HG02763 (cell line): ENCODE data around the gene TNNI3K.

Experiments
- ATAC-seq: cut with Tn5 transposase; IDR thresholded peaks from one replicate; pipeline ENCODE4 v1.9.1; 2021; ENCODE audit warnings: mild to moderate bottlenecking, moderate library complexity; ENCODE audit not compliant: unreplicated experiment

Gene TNNI3K

DNA sequence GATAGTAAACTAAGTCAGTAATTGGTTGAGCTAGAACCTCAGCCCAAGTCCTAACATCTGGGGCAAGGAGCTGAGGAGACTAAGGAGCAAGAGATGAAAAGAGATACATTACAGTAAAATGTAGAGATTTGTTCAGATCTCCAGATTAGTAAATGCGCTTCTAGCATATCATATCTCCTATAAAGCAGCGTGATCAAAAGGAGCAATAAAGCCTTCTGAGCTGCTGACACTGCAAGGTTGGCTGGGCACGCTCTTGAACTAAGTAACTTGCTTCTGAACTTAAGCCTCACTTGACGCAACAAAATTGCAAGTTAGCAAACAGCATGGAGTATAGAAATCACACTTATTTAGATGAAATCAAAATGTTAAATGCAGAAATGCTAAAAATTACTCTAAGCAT lies 196.3 kb downstream of the TNNI3K start:
- no peak for ATAC-seq

DNA sequence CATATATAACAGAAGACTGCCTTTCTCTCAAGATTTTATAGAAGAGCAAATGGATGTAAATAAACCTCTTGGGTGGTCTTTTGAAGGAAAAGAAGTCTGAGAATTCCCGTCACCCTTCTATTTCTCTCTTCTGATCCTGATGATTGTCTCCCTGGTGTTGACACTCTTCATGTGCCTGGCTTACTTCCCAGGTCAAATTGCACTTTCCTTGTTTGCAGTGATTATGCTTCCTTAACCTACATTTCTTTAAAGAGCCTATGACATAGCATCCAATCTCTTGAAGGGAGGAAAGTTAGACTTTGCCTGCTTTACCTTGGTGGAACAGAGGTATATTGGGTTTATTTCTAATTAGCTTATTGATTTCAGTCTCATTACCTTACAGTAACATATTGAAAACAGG lies 197.1 kb downstream of the TNNI3K start:
- ATAC-seq, result no peak

DNA sequence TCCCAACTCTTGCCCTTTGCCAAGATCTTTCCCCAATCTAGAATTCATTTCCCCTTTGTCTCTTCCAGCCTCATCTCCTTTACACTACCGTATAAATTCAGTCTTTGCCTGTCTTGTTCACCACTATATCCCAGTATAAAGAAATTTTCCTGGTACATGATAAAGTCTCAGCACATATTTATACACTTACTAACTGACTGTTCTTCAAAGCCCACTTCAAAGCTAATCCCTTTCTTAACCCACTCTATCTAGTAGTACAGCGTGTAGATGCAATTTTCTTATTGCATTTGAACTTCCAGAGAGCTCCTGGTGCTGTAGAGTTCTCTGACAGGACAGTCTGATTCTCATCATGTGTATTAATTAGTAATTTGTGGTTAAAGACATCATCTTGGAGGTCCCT lies 199.1 kb downstream of the TNNI3K start:
- ATAC-seq, result no peak

DNA sequence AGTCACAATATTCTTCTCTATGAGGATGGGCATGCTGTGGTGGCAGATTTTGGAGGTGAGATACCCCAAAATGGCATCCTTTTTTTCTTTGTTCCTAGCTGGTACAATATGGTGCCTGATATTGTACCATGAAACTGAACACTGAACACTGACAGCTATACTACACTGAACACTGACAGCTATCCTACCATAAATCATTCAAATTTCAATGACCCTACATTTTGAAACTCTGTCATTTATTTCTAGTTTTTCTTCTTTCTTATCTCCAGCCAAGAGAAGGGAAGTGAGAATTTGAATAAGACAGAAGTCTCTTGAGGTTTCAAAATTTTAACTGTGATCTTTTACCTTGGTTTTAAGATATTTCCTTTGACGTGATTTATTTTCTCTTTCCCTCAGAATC lies 200.9 kb downstream of the TNNI3K start:
- no peak for ATAC-seq

DNA sequence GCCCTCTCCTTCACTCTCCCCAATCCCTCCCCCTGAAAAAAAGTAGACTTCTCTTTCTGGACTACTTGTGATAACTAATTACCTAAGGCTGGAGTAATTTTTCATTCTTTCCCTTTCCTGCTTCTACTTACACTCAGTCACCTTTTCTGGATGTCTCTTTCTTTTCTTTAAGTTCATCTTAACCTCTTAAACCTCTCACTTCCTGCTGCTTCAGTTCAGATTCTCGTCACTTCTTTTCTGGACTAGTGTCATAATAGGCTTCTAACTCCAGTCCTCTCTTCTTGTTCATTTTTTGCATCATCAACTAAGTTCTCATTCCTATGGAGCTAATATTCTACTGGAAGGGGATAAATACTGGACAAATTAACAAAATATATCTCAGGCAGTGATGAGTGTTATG lies 201.8 kb downstream of the TNNI3K start:
- no peak for ATAC-seq

DNA sequence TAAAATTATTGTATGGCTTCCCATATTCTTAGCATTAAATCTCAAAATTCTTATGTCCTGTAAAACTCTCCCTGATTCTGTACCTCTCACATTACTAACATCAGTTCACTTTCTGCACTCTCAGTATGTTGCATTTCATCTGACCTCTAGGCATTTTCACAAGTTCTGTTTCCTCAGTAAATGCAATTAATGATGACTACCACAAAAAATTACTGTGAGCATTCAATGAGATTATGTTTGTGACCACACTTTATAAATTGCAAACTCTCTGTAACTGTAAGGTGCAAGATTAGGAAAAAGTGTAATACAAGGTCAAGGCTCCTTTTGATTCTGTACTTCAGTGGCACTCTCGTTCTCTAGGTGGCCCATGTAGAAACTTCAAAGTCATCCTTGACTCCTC lies 216.8 kb downstream of the TNNI3K start:
- no peak for ATAC-seq

DNA sequence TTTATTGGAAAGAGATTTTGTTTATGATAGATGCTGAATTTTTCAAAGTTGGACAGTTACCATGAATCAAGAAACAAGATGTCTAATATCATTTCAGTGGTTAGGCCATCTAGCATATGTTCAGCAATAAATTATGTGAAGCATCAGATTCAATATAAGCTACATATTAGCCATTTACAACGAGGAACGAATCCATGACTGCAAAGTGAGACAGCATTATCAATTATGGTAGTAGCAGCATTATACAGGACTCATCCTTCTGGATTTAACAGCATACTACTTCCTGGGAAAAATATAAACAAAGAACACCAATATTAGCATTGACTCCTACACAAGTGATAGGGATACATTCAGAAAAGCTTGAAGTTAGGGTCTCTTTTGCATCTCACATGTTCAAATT lies 218.1 kb downstream of the TNNI3K start:
- no peak for ATAC-seq

DNA sequence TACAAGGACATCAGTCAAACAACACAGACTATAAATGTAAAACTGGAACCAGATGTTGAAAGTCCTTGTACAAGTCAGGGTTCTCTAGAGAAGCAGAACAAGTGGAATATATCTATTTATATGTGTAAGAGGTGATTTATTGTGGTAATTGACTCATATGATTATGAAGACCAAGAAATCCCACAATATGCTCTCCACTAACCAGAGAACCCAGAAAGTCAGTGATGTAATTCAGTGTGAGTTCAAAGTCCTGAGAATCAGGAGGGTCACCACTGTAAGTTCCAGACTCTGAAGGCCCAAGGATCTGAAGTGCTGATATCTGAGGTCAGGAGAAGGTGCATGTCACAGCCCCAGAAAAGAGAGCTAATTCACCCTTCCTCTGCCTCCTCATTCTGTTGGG lies 220.2 kb downstream of the TNNI3K start:
- no peak for ATAC-seq

DNA sequence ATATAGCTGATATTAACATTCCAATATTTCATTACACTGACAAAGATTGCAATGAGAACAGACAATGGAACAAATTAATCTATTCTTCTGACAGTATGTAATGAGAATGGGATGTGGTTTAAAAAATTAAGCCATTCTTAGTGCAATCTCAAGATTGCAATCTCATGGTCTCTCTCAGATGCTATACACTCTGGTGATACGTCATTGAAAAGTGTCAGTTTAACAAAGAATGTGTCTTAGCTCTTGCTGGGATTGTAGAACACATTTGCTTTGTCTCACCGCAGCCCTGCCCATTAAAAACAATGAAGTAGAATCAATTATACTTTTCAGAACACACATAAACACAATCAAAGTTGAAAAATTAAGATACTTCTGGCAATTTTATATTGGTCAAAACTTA lies 222.1 kb downstream of the TNNI3K start:
- ATAC-seq, result no peak

DNA sequence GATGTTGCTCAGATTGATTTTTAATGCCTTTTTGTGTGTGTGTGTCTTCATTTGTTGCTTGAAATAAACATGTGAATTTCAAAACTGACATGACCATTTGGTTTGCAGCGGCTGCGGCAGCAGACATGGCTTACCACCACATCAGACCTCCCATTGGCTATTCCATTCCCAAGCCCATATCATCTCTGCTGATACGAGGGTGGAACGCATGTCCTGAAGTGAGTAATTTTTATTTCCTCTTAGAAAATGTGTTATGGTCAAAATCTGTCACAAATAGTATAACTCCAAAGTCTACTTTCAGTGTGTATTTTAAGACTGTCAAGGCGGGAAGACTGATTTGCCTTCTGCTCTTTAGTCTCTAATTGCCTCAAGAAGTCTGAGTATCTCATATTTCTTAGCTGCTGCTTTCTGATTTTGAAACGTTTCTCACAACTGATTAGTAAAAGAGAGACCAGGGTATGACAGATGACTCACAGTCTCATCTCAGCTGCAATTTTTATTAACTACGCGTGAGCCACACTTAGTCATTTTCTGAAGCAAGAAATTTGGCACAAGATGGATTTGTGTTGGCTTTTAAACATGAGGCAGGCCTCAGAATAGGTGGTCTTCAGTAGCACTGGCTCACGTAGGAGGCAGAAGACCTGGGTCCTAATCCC lies 228.3 kb downstream of the TNNI3K start:
- ATAC-seq, result peak; percentile 69

DNA sequence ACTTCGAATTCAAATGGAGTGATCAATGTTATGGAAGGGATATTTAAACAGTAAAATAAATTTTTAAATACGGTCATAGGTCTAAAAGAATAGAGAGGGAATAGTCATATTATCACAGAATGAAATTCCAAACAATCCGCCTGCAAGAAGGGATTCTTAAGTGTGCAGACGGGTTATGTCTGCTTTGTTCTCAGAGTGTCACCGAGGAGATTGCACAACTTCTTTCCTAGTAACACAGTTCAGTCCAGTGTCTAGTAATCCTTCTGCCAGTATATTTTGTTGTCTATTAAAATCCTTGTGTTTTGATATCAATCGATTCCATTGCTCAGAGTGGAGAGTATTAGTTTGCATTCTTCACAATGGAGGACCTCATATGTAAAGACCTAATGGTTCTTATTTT lies 228.8 kb downstream of the TNNI3K start:
- ATAC-seq, result no peak

DNA sequence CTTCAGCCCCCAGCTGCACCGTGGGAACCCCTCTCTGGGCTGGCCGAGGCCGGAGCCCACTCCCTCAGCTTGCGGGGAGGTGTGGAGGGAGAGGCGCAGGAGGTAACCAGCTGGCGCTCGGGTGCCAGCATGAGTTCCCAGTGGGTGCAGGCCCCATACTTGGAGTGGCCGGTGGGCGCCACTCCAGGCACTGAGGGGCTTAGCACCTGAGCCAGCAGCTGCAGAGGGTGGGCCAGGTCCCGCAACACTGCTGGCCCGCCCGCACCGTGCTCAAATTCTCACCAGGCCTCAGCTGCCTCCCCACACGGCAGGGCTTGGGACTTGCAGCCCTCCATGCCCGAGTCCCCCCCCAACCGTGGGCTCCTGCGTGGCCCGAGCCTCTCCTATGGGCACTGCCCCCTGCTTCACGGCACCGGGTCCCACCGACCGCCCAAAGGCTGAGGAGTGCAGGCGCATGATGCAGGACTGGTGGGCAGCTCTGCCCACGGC lies 230.1 kb downstream of the TNNI3K start:
- ATAC-seq, result no peak

DNA sequence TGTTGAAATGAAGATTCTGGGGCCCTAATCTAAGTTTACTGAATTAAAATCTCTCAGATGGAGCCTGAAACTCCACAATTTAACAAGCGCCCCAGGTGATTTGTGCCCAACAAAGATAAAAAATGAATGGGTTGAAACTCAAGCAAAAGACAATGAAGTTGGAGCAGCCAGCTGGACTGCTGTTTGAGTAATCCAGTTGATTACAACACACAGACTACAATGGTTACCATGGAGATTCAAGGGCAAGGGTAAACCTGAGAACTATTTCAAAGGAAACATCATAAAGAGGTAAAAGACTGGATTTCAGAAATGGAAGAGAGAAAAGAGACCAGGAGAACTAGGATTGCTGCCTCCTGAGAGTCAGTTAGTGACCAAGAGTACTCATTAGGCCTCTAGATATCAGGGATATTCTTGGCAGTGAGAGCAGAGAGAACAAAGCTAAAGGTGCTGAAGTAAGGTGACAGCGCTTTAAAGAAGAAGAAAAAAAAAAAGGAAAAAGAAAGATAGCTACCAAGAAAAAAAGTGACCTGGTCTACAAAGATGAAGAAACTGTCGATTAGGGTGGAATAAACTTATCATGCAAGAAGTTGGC lies 232.7 kb downstream of the TNNI3K start:
- no peak for ATAC-seq

DNA sequence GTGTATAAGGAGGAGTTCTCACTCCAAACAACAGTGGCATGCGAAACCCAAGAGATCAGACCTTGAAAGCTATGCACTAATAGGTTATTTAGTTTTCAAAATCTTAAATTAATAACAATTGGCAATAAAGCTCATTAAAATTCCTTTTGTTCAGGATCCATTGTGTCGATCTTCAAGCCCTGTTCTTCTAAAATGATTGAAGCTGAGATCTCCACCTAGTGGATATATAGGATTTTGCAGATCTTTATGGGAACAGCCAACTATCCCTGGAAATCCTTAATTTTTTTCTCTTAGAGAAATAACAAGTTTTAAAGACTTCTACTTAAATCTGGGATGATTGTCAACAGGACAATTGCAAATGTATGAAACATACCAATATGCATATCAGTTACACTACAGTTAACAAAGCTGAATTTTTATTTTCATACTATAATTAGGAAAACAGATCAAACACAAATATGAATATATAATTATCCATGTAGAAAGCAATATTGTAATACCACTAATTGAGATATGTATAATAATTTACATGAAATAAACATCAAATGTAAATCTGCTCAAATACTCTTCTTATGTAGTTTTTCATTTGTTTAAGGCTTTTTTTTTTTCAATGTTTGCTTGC lies 233.9 kb downstream of the TNNI3K start:
- ATAC-seq, result no peak

DNA sequence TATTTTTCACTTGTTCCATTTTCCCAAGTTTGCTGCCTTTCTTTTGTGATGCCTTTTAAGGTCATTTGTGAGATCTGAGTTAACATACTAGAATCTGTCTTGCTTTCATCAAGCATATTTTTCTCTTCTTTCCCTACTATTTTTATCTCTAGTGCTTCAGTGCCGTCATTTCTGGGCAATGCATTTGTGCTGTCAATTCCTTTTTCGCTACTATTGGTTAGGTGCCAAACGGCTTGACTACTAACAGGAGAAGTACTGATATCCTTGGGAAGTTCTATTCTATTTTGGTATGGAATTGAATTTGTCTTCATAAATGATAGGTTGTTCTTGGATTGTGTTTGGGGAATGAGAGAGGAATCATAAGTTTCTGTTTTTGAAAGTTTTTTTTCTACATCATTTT lies 235.1 kb downstream of the TNNI3K start:
- no peak for ATAC-seq

DNA sequence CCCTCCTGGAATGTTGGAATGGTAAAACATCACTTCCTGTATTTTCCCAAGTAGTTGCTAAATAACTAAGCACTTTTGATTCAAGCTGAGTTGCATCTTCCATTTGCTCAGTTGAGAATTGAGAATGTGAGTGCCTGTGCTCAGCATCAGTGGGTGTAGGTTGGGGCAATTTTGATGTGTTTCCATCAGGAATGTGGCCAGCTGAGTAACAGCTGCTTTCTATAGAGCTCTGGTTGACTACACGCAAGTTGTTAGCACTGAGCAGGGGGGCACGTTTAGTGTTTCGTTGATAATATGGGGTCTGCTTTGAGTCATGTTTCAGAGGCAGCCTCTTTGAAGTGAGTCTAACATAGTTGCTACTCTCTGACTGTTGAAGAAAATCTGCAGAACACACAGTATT lies 235.7 kb downstream of the TNNI3K start:
- ATAC-seq, result no peak

DNA sequence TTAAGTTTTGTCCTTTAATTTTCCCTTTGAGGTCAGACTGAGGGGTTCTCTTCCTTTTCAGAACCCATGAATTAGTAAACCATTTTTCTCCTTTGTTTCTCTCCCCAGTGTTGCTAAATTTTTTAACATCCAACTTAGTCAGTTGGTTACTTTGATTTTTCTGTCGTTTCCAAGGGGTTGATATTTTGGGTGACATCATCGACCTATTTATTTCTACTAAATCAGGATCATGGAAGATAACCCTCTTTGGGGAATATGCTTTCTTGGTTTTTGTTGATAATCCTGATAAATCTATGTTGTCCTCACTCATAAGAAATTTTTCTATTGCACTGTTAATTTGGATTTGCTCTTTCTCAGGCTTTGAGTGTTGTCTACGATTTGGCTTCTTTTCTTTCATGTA lies 236.3 kb downstream of the TNNI3K start:
- ATAC-seq, result no peak

DNA sequence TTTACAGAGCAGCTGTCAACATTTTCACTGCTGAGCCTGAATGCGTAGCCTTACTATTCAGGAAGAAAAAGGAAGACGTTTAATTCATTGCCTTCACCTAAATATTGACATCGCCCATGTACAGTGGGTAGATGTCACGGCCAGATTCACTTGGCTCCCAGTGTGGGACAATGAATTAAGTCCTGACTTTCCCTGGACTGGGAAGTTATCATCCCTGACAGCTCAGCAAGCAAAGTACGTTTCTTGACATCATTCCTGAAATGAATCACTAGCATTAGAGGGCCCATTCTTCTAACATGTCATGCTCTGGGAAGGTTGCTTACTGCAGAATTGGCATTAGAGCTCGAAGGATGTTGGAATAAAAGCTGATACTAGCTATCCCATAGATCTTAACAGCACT lies 239.4 kb downstream of the TNNI3K start:
- no peak for ATAC-seq

DNA sequence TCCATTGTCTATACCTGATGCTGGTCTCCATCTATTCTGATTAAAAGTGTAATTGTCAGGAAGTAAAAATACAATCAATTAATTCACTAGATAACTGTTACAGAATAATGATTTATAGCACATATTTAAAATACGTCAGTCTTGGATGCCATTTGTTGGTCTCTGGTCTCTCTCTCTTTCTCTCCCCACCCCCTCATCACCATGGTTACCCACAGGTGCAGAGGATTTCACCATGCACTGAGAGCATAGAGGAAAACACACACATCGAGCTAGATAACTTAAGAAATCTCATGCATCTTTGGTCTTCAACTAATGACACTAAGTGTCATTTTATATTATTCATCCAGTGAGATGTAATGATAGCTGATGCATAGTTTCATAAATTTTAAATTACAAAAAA lies 243.8 kb downstream of the TNNI3K start:
- ATAC-seq, result no peak

DNA sequence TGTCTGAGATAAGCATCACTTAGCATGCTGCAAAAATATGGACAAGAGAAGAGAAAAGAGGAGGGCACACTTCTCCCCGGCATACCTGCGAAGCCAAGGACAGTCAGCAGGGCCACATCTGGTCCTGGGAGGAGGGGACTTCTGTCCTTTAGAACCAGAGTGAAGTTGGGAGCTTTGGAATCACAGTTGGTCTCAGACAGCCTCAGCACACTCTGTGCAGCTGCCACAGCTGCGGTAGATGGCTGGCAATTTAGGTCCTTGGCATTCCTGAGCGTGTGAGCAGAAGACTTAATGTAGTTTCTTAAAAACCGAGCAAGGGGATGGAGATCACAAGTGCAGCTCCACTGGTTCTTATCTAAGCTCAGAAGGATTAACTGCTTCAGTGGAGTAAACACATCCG lies 244.9 kb downstream of the TNNI3K start:
- ATAC-seq, result no peak

DNA sequence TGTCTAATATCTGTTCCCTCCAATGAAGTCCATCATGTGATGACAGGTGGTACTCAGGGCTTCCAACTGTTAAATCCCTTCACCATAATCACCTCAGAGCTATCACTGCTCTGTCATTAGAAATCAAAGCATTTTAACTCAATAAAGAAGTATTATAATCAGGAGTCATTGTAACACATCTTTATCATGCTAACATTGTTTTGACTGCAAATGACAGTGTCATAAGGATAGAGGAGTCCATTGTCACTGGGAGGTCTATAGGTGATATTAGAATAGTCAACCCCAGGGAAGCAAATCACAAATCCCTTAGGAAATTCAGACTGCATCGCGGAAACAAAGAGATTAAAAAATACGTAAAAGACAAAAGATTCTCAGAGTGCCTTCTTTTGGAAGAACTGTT lies 246.4 kb downstream of the TNNI3K start:
- ATAC-seq, result no peak

DNA sequence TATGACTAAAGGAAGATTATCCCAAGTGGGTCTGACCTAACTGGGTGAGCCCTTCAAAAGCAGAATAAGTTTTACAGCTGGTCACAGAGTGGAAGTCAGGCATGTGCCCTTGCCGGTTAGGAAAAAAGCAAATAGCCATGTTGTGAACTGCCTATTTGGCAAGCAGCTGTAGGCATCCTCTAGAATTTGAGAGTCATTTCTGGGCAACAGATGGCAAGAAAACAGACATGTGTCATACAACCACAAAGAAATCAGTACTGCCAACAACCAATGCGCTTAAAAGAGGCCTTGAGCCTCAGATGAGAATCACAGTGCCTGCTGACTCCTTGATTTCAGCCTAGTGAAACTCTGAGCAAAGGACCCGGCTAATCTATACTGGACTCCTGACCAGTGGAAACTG lies 250.4 kb downstream of the TNNI3K start:
- ATAC-seq, result no peak

DNA sequence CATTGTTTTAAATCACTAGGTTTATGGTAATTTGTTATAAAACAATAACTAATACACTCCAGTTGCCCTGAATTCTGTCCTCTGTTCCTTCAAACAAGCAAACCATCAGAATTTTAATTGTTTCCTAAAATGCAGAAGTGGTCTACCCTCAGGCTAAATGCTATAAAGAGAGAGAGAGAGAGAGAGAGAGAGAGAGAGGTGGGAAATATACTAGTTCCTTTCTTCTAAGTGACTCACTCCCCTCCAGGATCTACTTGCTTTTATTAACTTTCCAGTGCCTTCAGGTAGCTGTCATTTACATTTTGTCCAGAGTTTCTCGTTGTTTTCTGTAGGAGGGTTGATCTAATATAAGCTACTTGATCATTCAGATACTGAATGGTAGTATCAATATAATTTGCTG lies 250.8 kb downstream of the TNNI3K start:
- ATAC-seq, result no peak
